GM19452 (cell line): ENCODE results near the gene GNG14.
A peak's percentile ranks its signal among the peaks of the same experiment; 100 is the strongest.
"Not testable (repeated sequence)": the region's sequence is repeated elsewhere in the genome, so short reads cannot be mapped to it uniquely, and the experiment has no call there.

Experiments
- ATAC-seq: cut with Tn5 transposase; IDR thresholded peaks from one replicate; pipeline ENCODE4 v1.9.1; 2021; ENCODE audit not compliant: unreplicated experiment

The GNG14 gene

DNA sequence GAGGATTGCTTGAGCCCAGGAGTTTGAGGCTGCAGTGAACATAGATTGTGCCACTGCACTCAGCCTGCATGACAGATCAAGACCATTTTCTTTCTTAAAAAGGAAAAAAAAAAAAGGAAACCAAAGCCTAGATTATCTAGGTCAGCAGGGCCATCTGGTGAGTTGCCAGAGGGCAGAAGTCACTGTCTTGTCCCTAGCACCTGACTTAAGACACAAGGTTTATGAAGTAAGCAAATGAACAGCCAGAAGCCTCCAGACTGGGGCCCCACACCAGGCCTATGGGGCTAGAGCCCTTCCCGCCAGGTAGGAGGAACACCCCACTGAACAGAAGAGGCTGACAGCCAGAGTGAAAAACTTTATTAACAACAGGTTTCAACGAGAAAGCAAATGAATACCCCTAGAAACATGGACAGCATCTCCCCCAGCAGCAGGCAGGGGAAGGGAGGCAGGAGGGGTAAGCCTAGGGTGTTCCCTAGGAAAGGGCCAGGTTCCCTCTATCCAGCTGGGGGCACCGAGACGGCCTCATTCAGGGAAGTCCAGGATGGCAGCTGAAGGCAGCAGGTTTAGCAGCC, 20.0 kb upstream of the GNG14 start:
- no peak for ATAC-seq

- ATAC-seq, result no peak
Observed at GRCh38 chr19:12668346-12668745, 19.5 kb upstream of the GNG14 start.

GRCh38 chr19:12668932-12669269, 18.9 kb upstream of the GNG14 start:
- no peak for ATAC-seq

- no peak for ATAC-seq
Observed at GRCh38 chr19:12669270-12670158, 18.3 kb upstream of the GNG14 start.

GRCh38 chr19:12670159-12670928, 17.5 kb upstream of the GNG14 start:
- ATAC-seq, result no peak

GRCh38 chr19:12672744-12673143, 15.1 kb upstream of the GNG14 start:
- ATAC-seq, result no peak

DNA sequence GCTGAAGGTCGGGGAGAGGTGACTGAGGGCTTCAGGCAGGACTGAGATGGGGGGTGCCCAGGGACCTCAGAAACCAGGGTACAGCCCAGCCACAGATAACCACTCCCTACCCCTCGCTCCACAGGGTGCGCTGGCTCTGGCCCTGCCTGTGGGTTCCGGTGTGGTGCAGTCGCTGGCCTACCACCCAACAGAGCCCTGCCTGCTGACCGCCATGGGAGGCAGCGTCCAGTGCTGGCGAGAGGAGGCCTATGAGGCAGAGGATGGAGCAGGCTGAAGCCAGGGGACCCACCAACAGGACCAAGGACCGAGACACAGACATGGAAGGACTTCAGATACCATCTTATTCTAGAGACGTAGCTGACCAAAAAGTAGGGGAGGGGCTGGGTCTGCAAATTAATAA, 12.4 kb upstream of the GNG14 start:
- no peak for ATAC-seq

DNA sequence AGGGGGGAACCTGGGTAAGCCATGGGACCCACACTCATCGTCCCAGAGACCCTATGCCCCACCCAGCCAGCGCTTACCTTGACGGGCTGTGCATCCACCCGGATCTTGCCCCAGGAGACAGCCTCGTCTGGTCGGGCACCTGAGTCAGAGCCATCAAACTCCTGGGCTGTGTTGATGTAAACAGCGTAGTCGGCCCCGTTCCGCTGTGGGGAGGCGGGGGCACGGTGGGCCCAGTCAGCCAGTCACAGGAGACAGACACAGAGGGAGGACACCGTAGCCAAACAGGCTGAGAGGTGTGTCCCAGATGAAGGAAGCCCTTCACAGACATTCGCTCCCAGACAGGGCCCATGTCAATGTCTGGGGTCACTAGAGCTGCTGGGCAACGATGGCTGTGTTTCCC, 11.9 kb upstream of the GNG14 start:
- ATAC-seq, result no peak

DNA sequence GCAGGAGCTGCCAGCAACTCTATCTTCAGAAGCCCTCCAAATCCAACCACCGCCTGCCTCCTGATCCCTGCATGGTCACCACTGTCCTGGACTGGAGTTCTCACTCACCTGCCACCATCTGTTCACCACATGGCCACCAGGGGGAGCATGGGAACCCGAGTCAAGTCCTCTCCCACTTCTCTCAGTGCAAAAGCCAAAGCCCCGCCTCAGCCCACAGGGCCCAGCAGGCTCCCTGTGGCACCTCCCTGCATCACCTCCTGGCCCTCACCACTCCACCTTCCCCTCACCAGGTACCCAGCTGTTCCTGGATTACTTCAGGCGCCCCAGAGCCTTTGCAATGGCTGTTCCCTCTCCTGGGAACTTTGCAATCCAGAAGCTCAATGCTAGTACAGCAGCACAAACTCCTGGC, 11.4 kb upstream of the GNG14 start:
- no peak for ATAC-seq

DNA sequence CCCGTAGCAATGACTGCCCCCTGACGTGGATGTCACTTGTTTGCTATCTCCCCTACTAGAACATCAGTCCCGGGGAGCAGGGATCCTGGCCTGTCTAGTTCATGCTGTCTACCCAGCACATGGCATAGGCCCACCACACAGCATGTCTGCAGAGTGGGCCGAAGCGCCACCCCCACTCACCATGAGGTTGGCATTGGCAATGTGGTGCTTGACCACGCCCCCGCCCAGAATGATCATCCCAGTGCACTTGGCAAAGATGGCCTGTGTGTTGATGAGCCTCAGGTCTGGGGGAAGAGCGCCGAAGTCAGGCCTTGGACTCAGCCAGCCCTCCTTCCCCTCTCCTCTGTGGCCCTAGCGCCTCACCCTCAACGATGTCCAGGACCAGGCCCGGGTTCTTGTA, 10.9 kb upstream of the GNG14 start:
- no peak for ATAC-seq

DNA sequence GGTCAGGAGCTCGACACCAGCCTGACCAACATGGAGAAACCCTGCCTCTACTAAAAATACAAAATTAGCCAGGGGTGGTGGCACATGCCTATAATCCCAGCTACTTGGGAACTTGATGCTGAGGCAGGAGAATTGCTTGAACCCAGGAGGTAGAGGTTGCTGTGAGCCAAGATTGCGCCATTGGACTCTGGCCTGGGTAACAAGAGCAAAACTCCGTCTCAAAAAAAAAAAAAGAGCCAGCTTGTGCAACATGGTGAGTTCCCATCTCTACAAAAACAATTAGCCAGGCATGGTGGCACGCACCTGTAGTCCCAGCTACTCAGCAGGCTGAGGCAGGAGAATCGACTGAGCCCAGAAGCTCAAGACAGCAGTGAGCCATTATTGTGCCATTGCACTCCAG, 9.8 kb upstream of the GNG14 start:
- not testable (repeated sequence) for ATAC-seq

DNA sequence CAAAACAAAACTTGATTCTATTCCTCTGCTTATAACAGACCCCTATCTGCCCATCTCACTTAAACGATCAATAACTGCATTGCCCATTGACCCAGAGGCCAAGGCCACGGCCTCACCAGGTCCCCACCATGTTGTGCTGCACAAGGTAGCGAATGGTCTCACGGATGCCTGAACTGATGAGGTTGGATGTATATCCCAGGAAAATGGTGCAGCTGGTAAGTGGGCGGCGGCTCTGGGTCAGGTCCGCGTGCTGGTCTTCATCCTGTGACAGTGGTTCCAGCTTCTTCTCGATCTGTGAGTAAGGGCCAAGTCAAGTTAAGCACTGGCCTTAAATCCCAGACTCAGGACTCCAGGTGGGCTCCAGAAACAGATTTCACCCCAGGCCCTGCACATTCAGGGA, 7.8 kb upstream of the GNG14 start:
- ATAC-seq, result no peak

DNA sequence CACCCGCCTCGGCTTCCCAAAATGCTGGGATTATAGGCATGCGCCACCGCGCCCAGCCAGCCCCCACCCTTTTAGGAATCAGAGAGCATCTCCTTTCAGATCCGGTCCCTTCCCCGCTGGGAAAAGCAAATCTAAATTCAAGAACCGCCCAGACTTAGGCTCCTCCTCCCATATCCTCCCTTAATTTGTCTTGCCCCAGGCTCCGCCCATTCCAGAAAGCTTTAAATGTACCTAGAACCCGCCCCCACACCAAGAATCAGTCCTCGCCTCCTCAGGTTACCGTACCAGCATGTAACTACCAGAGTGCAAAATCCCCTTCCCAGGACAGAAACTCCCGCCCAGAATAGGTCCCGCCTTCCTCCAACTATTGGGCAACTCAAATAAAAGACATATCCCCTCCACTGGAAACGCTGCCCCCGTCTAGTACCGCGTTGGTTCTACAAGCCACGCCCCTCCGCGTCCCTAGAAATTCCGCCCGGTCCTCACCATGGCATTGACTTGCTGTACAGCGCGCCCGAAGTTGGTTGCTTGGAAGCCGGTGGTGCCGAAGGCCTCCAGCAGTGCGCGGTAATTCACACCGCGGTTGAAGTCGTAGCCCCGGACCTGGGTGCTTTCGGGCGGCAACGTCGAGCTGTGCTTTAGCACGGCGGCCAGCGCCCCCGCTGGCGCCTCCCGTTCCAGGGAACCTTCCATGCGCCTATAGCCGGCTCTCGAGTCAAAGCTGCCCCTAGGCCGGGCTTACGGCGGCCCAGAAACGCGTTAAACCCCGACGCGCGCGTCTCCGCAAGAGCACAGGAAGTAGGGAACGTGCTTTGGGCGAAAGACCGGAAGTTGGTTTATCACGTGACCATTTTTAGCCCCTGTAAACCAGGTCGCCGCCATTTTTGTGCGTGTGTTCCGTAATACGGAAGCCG, 6.5 kb upstream of the GNG14 start, which contains the start of gene DHPS:
TSS of gene DHPS (minus strand) at position 807 of the 914 bp plus-strand sequence. CDS start at position 693, 114 bp downstream.
- ATAC-seq, result peak; percentile 60

GRCh38 chr19:12685831-12686230, 2.0 kb upstream of the GNG14 start:
- ATAC-seq, result no peak

DNA sequence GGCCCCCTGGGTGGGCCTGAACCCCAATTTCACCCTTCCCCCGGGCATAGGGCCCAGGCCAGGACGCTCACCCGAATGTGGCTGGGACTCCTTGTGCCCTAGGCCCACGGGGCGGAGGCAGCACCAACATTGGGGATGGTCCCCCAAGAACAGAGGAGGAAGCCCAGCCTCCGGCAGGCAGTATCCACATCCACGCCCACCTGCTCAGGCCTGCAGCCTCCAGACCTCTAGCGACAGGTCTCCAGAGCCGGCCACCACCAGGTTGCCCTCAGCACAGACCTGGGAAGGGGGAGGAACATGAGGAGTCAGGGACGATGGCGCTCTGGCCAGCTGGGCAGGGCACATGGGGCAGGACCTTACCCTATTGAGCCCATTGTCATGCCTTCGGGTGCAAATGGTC, 1.2 kb downstream of the GNG14 start:
- no peak for ATAC-seq

DNA sequence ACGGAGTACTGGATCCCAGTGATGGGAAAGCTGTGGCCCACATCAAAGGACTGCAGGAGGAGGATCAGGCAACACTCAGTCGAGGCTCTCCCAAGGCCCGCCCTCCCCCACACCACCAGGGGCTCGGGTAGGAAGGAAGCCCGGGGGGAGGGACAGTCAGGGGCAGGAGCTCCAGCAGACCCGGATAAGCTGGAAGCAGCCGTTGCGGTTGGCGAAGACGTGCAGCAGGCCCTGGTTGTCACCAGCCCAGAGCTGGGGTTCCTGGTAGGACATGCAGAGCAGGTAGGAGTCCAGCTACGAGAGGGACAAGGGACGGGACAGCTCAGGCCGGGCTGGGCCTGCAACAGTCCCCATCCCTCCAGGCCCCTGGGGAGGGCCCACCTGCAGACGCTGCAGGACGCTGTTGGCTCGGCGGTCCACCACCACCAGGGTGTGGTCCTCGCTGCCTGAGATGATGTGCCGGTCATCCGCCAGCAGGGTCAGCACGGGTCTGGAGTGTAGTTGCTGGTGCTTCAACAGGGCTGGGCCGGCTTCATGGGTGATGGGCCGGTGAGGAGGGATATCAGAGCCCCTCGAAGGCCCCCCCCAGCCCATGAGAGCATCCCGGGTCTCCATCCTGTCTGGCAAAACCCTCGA, 1.9 kb downstream of the GNG14 start:
- ATAC-seq, result no peak

DNA sequence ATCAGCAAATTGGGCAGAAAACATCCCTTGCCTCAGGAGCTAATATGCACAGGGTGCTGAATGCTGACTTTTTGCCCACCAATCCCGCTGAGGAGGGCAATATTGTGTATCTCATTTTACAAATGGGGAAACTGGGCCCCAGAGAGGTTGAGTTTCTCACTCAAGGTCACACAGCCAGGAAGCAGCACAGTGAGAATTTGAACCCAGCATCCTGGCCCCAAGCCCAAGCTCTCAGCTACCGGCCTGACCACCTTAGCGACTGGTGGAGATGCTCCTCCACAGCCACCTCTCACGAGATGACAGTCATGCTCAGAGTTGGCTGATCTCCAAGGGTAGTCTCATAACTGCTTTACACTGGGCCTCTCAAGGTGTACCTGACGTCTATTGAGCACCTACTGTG, 5.2 kb downstream of the GNG14 start:
- ATAC-seq, result no peak

GRCh38 chr19:12694641-12695040, 6.8 kb downstream of the GNG14 start:
- no peak for ATAC-seq

DNA sequence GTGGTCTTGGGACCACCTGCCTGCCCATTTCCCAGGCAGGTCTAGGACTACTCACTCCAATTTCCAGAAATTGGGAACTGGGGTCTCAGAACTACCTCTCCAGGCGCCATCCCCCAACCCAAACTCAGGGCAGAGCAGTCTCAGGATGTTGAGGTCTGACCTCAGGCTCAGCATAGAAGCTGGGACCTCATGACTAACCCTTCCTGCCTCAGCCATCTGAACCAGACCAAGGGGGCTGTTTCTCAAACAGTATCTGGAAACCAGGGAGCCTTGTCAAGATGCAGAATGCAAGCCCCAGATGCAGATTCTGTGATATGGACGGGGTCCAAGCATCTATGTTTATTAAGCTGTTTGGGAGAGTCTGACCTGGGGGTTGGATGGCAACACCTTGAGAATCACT, 7.3 kb downstream of the GNG14 start:
- ATAC-seq, result no peak

- ATAC-seq, result no peak
Observed at GRCh38 chr19:12695514-12695913, 7.7 kb downstream of the GNG14 start.
